OCI-LY7 (cell line): ENCODE results near the gene FAM171A2. TPM values are rescaled to one million over a fixed set of nuclear protein-coding genes. Genes with fewer than 3 reads are reported as not detected.

Experiments
- BruUV-seq: library from RNA; stranded (reverse); fragments of 400-500 nt; replicated peaks from 2 replicates; lab custom pipeline; 2021; lab: Mats Ljungman, UMichigan
- CTCF ChIA-PET: fragments of 300-600 bp; sonication (Branson Sonifier 250); formaldehyde crosslinking; loops from one replicate; lab custom pipeline; 2022; ENCODE audit warnings: antibody characterized with exemption; ENCODE audit not compliant: unreplicated experiment; lab: Charles Lee
- POLR2A ChIA-PET: fragments of 300-600 bp; sonication (Branson Sonifier 250); formaldehyde crosslinking; loops from one replicate; lab custom pipeline; 2022; ENCODE audit warnings: antibody characterized with exemption; lab: Charles Lee
- DNase-seq: peaks from one replicate; pipeline ENCODE4 v3.0.0-alpha.2; 2015; ENCODE audit warnings: low spot score
- H2AFZ ChIP-seq: fragments of 200-600 bp; sonication (generic), shearing (Covaris generic); 2 replicates; pipeline ENCODE4 v1.6.1; 2014; ENCODE audit warnings: mild to moderate bottlenecking, antibody characterized with exemption, low read length, moderate library complexity
- H3K27ac ChIP-seq: fragments of 200-600 bp; sonication (generic); 2 replicates; pipeline ENCODE4 v1.5.1; 2014; ENCODE audit warnings: mixed run types, low read depth, mild to moderate bottlenecking, moderate library complexity, low read length, inconsistent platforms; ENCODE audit not compliant: poor library complexity, severe bottlenecking
- H3K36me3 ChIP-seq: fragments of 200-600 bp; sonication (generic); 2 replicates; pipeline ENCODE4 v1.6.1; 2014; ENCODE audit warnings: mild to moderate bottlenecking, antibody characterized with exemption, low read length, moderate library complexity, mixed read lengths; ENCODE audit not compliant: insufficient read depth
- H3K4me1 ChIP-seq: fragments of 200-600 bp; sonication (generic); 2 replicates; pipeline ENCODE4 v1.5.1; 2014; ENCODE audit warnings: mild to moderate bottlenecking, low read length; ENCODE audit not compliant: insufficient read depth, poor library complexity, severe bottlenecking
- H3K4me2 ChIP-seq: fragments of 200-600 bp; sonication (generic); 2 replicates; pipeline ENCODE4 v1.6.1; 2014; ENCODE audit warnings: mild to moderate bottlenecking, low read length
- H3K4me3 ChIP-seq: fragments of 200-600 bp; sonication (generic); 2 replicates; pipeline ENCODE4 v1.5.1; 2014; ENCODE audit warnings: mild to moderate bottlenecking, low read depth, low read length; ENCODE audit not compliant: poor library complexity, severe bottlenecking
- H3K79me2 ChIP-seq: fragments of 200-600 bp; sonication (generic); 2 replicates; pipeline ENCODE4 v1.6.1; 2016; ENCODE audit warnings: low read depth, mild to moderate bottlenecking, low read length, moderate library complexity, mixed read lengths; ENCODE audit not compliant: insufficient read depth
- H3K9me2 ChIP-seq: fragments of 200-600 bp; sonication (generic); 2 replicates; pipeline ENCODE4 v1.6.1; 2016; ENCODE audit warnings: mild to moderate bottlenecking, low read length, mixed read lengths; ENCODE audit not compliant: insufficient read depth
- H3K9me3 ChIP-seq: fragments of 200-600 bp; sonication (generic); 2 replicates; pipeline ENCODE4 v1.6.1; 2014; ENCODE audit warnings: mild to moderate bottlenecking, mixed run types, low read length, mixed read lengths
- H4K20me1 ChIP-seq: fragments of 200-600 bp; sonication (generic); 2 replicates; pipeline ENCODE4 v1.6.1; 2014; ENCODE audit warnings: mild to moderate bottlenecking, antibody characterized with exemption, low read length, moderate library complexity, mixed read lengths; ENCODE audit not compliant: insufficient read depth
- EZH2phosphoT487 ChIP-seq: fragments of 200-600 bp; sonication (generic); IDR thresholded peaks from 2 replicates; pipeline ENCODE4 v1.6.1; 2018; ENCODE audit warnings: low read depth, borderline replicate concordance, mild to moderate bottlenecking, mixed run types, antibody characterized with exemption, low read length, moderate library complexity, mixed read lengths
- intact Hi-C: fragments of 100-400 bp; cut with micrococcal nuclease; formaldehyde crosslinking; loops from one replicate; pipeline ENCODE4 v1.10.0; 2022; ENCODE audit not compliant: unreplicated experiment
- total RNA-seq, 2 experiments: library from RNA; depleted of rRNA in 1 of 2; stranded (reverse); fragments of >200 nt in 1 of 2; shearing (Covaris generic) in 1 of 2; gene quantifications; 2 replicates each; pipeline ENCODE4 v1.2.3, GENCODE V29; 2014 to 2022
- TF ChIP-seq, protein P1 (sequence below): fragments of 200-600 bp; sonication (generic); conservative IDR thresholded peaks from 2 replicates; pipeline ENCODE4 v1.5.1; 2014; ENCODE audit warnings: mild to moderate bottlenecking, antibody characterized with exemption, low read length, moderate library complexity, mixed read lengths

FAM171A2 gene
- total RNA-seq, 2 experiments from 2014 or later: 3.4 to 4.6 TPM

DNA sequence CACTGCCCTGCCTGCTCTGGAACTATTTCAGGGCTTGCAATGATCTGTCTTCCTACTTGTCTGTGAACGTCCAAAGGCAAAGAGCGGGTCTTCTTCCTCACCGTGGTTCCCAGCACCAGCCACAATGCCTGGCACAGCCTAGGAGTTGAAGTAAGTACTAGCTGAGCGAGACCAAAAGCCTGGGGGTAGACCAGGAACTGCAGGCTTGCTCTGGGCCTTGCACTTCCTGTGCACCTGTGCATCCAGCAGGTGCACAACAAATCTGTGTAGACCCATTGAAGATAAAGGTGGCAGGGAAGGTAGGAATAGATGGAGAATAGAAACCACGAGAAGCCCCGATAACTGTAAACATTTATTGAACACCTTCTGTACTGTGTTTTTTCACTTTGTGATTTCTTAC lies 4.6 kb downstream of the FAM171A2 start:
- Histone ChIP-seq H3K36me3 (no peaks in the 10 kb centered on the region), H3K4me2 (peak overlapping the region; percentile 73), H3K4me1 (peaks cover 68% of the 10 kb centered on the region), H3K9me2 (no peaks in the 10 kb centered on the region), H3K9me3 (no peaks in the 10 kb centered on the region), H4K20me1 (no peaks in the 10 kb centered on the region), H3K4me3 (peak overlapping the region; percentile 50), H3K27ac (peak overlapping the region; percentile 74), H3K79me2 (no peaks in the 10 kb centered on the region), H2AFZ (peak overlapping the region; percentile 42; the same call in 1 of the 2 replicates)
- ChIA-PET POLR2A (interaction anchor here (0.5 to 1.7 kb wide), 3 partner anchors 11 to 188 kb away, joined by 4 read pairs; no protein-coding TSS in a partner anchor), CTCF (no interaction called here)
- BruUV-seq: no TSS peak
- intact Hi-C loops: no loop called here
- DNase-seq: peak; percentile 85
- TF ChIP-seq, protein P1, sequence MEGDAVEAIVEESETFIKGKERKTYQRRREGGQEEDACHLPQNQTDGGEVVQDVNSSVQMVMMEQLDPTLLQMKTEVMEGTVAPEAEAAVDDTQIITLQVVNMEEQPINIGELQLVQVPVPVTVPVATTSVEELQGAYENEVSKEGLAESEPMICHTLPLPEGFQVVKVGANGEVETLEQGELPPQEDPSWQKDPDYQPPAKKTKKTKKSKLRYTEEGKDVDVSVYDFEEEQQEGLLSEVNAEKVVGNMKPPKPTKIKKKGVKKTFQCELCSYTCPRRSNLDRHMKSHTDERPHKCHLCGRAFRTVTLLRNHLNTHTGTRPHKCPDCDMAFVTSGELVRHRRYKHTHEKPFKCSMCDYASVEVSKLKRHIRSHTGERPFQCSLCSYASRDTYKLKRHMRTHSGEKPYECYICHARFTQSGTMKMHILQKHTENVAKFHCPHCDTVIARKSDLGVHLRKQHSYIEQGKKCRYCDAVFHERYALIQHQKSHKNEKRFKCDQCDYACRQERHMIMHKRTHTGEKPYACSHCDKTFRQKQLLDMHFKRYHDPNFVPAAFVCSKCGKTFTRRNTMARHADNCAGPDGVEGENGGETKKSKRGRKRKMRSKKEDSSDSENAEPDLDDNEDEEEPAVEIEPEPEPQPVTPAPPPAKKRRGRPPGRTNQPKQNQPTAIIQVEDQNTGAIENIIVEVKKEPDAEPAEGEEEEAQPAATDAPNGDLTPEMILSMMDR: no peak
- no peak for TF ChIP-seq EZH2phosphoT487

DNA sequence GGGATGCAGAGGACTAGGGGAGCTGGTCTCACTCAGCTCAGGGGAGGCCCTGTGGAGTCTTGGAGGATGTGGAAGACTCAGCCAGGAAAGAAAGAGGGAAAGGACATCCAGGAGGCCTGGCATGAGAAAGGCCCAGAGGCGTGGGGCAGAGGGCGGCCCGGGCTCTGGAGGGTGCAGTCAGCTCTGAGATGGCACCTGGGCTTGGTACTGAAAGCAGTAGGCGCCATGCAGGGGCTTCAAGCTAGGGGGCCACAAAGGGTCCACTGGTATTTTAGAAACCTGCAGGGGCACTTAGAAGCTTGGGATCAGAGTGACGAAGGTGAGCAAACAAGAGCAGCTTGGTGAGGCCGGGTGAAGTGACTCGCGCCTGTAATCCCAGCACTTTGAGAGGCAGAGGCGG lies 5.6 kb downstream of the FAM171A2 start:
- intact Hi-C loops: no loop called here
- H2AFZ ChIP-seq: no peak overlapping the region
- no peaks in the 10 kb centered on the region for H3K9me2 ChIP-seq
- H3K4me3 ChIP-seq: no peak overlapping the region
- ChIA-PET CTCF (interaction anchor here (0.5 to 0.6 kb wide), 2 partner anchors 152 to 187 kb away, joined by 3 to 5 read pairs; no protein-coding TSS in a partner anchor), POLR2A (interaction anchor here (1.0 to 1.4 kb wide), 3 partner anchors 8 to 31 kb away, joined by 3 read pairs; no protein-coding TSS in a partner anchor)
- no peaks in the 10 kb centered on the region for H3K79me2 ChIP-seq
- peaks cover 68% of the 10 kb centered on the region for H3K4me1 ChIP-seq
- H3K36me3 ChIP-seq: peaks cover 4% of the 10 kb centered on the region; the same call in 1 of the 2 replicates
- no TSS peak for BruUV-seq
- no peak for DNase-seq
- TF ChIP-seq EZH2phosphoT487: no peak
- TF ChIP-seq, protein P1: no peak
- H3K27ac ChIP-seq: peak overlapping the region; percentile 74
- no peaks in the 10 kb centered on the region for H3K9me3 ChIP-seq
- H3K4me2 ChIP-seq: peak overlapping the region; percentile 73; the same call in 1 of the 2 replicates
- H4K20me1 ChIP-seq: no peaks in the 10 kb centered on the region

DNA sequence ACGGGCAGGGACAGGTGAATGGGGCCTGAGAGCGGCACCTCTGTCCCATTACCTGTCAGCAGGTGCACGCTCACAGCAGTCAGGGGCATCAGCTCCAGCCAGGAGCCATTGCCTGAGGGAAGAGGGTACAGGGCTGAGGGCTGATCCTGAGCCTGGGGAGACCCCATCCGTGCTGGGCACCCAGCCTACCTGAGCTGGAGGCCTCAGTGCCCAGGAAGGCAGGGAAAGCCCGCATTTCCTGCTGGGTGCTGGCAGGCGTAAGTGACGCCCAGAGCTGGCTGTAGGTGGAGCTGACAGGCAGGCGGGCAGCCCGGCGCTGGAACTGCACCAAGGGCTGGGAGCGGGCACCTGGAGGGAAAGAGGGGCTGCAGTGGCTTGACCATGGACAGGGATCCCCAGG lies 7.4 kb downstream of the FAM171A2 start:
- Histone ChIP-seq H3K36me3 (peaks cover 22% of the 10 kb centered on the region), H3K27ac (no peak overlapping the region), H3K4me1 (peaks cover 51% of the 10 kb centered on the region), H3K9me3 (no peaks in the 10 kb centered on the region), H3K79me2 (no peaks in the 10 kb centered on the region), H3K9me2 (no peaks in the 10 kb centered on the region), H3K4me3 (no peak overlapping the region), H4K20me1 (no peaks in the 10 kb centered on the region), H3K4me2 (no peak overlapping the region), H2AFZ (no peak overlapping the region)
- TF ChIP-seq EZH2phosphoT487: no peak
- TF ChIP-seq, protein P1: no peak
- intact Hi-C loops: no loop called here
- CTCF ChIA-PET: no interaction called here
- BruUV-seq: no TSS peak
- DNase-seq: no peak
- POLR2A ChIA-PET: interaction anchor here (0.7 kb wide), 1 partner anchor 9 kb away, joined by 3 read pairs; no protein-coding TSS in a partner anchor
